Cardiac fibroblast (primary cell): Measurements from ENCODE around the gene RGS12.
A peak's percentile ranks its signal among the peaks of the same experiment; 100 is the strongest.

ENCODE experiments used
- DNase-seq, 2 donors: peaks; one replicate each; pipeline versions ENCODE4 v3.0.0 to v3.0.0-alpha.2; 2010; ENCODE audit warnings: low read depth in 2 of 2
- H3K4me3 ChIP-seq, 2 donors: replicated peaks in 1 of 2; 1 replicate in 1 of 2; 2 replicates in 1 of 2; pipeline ENCODE4 v1.5.1; 2011; ENCODE audit warnings: low read depth in 2 of 2, low read length in 2 of 2, mild to moderate bottlenecking in 2 of 2, moderate library complexity in 1 of 2
- CTCF ChIP-seq: IDR thresholded peaks from one replicate; pipeline ENCODE4 v1.5.1; 2011; ENCODE audit warnings: low read depth, mild to moderate bottlenecking, low read length, inconsistent platforms

Gene RGS12

GRCh38 chr4:3269991-3270611 is 22.7 kb upstream of the RGS12 start:
- DNase-seq = no peak
- no peak overlapping the region for H3K4me3 ChIP-seq
- no peak for TF ChIP-seq CTCF

GRCh38 chr4:3271131-3271530 is 21.7 kb upstream of the RGS12 start:
- no peak for DNase-seq
- no peak for TF ChIP-seq CTCF

GRCh38 chr4:3276986-3277385 is 15.8 kb upstream of the RGS12 start:
- peak; percentile 50 to 77 for DNase-seq

More at GRCh38 chr4:3271131-3271530, 21.7 kb upstream of the RGS12 start:
- H3K4me3 ChIP-seq = no peak overlapping the region

GRCh38 chr4:3280466-3280865 is 12.4 kb upstream of the RGS12 start:
- DNase-seq = no peak
- H3K4me3 ChIP-seq = no peak overlapping the region
- no peak for TF ChIP-seq CTCF

More at GRCh38 chr4:3276986-3277385, 15.8 kb upstream of the RGS12 start:
- no peak overlapping the region for H3K4me3 ChIP-seq
- TF ChIP-seq CTCF = no peak

GRCh38 chr4:3283483-3283882 is 9.3 kb upstream of the RGS12 start:
- H3K4me3 ChIP-seq = no peak overlapping the region
- DNase-seq = no peak
- TF ChIP-seq CTCF = no peak

- H3K4me3 ChIP-seq = no peak overlapping the region
- TF ChIP-seq CTCF = no peak
- no peak for DNase-seq
These were observed 8.9 kb upstream of the RGS12 start for GRCh38 chr4:3283916-3284315.
